Pancreas (tissue), 10 donors: ENCODE results near the gene BTBD19. TPM values are rescaled to one million over a fixed set of nuclear protein-coding genes. Genes with fewer than 3 reads are reported as not detected.

Experiments
- ATAC-seq, 4 donors: fragments of 200-7000 bp; cut with Tn5 transposase; one replicate each; pipeline versions ENCODE4 v1.8.0 to v1.9.1; 2020; ENCODE audit warnings: mild to moderate bottlenecking in 4 of 4, moderate library complexity in 4 of 4
- DNase-seq, 6 donors: peaks; one replicate each; pipeline ENCODE4 v3.0.0-alpha.2; 2020
- FAIRE-seq: peaks from 2 replicates; lab custom pipeline; 2012; peaks lifted over from hg19 to GRCh38; lab: Jason Lieb, UNC
- H3K27ac ChIP-seq, 4 donors: fragments of 200-600 bp; sonication (generic); 1 replicate in 3 of 4; 2 replicates in 1 of 4; pipeline versions ENCODE4 v1.5.0 to v1.8.0; 2020
- H3K27me3 ChIP-seq, 4 donors: fragments of 200-600 bp; one replicate each; pipeline ENCODE4 v1.8.0; 2021
- H3K36me3 ChIP-seq, 3 donors: fragments of 200-600 bp; sonication (generic) in 1 of 3; one replicate each; pipeline versions ENCODE4 v1.5.0 to v1.8.0; 2020 to 2021
- H3K4me1 ChIP-seq, 3 donors: fragments of 200-600 bp; one replicate each; pipeline ENCODE4 v1.8.0; 2021
- H3K4me3 ChIP-seq, 4 donors: fragments of 200-600 bp; sonication (generic) in 2 of 4; one replicate each; pipeline versions ENCODE4 v1.5.0 to v1.8.0; 2020 to 2021
- H3K9me3 ChIP-seq, 4 donors: fragments of 200-600 bp; one replicate each; pipeline ENCODE4 v1.8.0; 2021
- WGBS, 2 donors: extraction: QIAGEN DNeasy Blood & Tissue Kit; methylation state at CpG; one replicate each; pipeline ENCODE4 v1.1.7; 2013; 5-methylcytosine and 5-hydroxymethylcytosine counted together
- intact Hi-C, 3 donors: fragments of 100-400 bp; cut with DNase I; formaldehyde crosslinking; loops; one replicate each; pipeline versions ENCODE4 v1.11.1 to v1.14.2; 2022
- polyA plus RNA-seq, 2 donors: library from polyadenylated mRNA; stranded (reverse); fragments of 200-250 nt; gene quantifications; one replicate each; pipeline ENCODE4 v1.2.3, GENCODE V29; 2013
- total RNA-seq, 6 donors: library from RNA; stranded (reverse); fragmentation: NEBNext Ultra II Directional in 4 of 6; extraction: Animal tissue kit (Norgen Biotek cat#: 25700) in 4 of 6; gene quantifications; one replicate each; pipeline versions ENCODE4 v1.2.1 to v1.2.4, GENCODE V29; 2021 to 2023
- TF ChIP-seq, protein P1 (sequence below), 4 donors: fragments of 200-600 bp; sonication (generic) in 3 of 4; IDR thresholded peaks; one replicate each; pipeline versions ENCODE4 v1.5.0 to v1.8.0; 2021; ENCODE audit warnings: antibody characterized with exemption in 4 of 4
- donor health status: healthy with polysubstance abuse.
- donor health status: DM: no; HTN: no; CAD: no; lungs with moderate emphysema.
- donor health status: DM: no; HTN: no; CAD: no.
- donor health status: control.
- donor health status: control.
- donor health status: Bipolar disorder and iron deficiency.
- donor health status: DM: yes; HTN: yes; CAD: no.
- donor health status: DM: no; HTN: no; CAD: no.
- donor health status: DM: no; HTN: no; CAD: no.
- donor health status: DM: yes; HTN: yes; CAD: no.

BTBD19 gene
- total and polyA plus RNA-seq, 8 donors: 0.91 to 5.7 (median 2.6) TPM

- Histone ChIP-seq H3K4me3 (no peak overlapping the region), H3K27ac (no peak overlapping the region), H3K9me3 (no peaks in the 10 kb centered on the region), H3K27me3 (no peaks in the 10 kb centered on the region), H3K4me1 (no peaks in the 10 kb centered on the region), H3K36me3 (no peaks in the 10 kb centered on the region)
- FAIRE-seq (no peak), DNase-seq (no peak), ATAC-seq (peak in 2 of 4 donors; percentile 27 to 32)
- TF ChIP-seq, protein P1, sequence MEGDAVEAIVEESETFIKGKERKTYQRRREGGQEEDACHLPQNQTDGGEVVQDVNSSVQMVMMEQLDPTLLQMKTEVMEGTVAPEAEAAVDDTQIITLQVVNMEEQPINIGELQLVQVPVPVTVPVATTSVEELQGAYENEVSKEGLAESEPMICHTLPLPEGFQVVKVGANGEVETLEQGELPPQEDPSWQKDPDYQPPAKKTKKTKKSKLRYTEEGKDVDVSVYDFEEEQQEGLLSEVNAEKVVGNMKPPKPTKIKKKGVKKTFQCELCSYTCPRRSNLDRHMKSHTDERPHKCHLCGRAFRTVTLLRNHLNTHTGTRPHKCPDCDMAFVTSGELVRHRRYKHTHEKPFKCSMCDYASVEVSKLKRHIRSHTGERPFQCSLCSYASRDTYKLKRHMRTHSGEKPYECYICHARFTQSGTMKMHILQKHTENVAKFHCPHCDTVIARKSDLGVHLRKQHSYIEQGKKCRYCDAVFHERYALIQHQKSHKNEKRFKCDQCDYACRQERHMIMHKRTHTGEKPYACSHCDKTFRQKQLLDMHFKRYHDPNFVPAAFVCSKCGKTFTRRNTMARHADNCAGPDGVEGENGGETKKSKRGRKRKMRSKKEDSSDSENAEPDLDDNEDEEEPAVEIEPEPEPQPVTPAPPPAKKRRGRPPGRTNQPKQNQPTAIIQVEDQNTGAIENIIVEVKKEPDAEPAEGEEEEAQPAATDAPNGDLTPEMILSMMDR (IDR thresholded peaks at IDR 0.05): no peak
- intact Hi-C loops: no loop called here
- WGBS, 2 donors: 78 to 87% methylated on average over 7 of the region's 7 CpGs
Measured at GRCh38 chr1:44855742-44856141, 47.4 kb downstream of the BTBD19 start.

- no peak for DNase-seq
- H3K27ac ChIP-seq: no peak overlapping the region
- 96 to 97% methylated on average over 7 of the region's 7 CpGs for WGBS, 2 donors
- H3K36me3 ChIP-seq: no peaks in the 10 kb centered on the region
- no peaks in the 10 kb centered on the region for H3K27me3 ChIP-seq
- ATAC-seq: no peak
- no peaks in the 10 kb centered on the region for H3K9me3 ChIP-seq
- H3K4me1 ChIP-seq: no peaks in the 10 kb centered on the region
- TF ChIP-seq, protein P1 (IDR thresholded peaks at IDR 0.05): no peak
- H3K4me3 ChIP-seq: no peak overlapping the region
- no peak for FAIRE-seq
- intact Hi-C loops: no loop called here
Measured at GRCh38 chr1:44857446-44857845, 49.1 kb downstream of the BTBD19 start.

DNA sequence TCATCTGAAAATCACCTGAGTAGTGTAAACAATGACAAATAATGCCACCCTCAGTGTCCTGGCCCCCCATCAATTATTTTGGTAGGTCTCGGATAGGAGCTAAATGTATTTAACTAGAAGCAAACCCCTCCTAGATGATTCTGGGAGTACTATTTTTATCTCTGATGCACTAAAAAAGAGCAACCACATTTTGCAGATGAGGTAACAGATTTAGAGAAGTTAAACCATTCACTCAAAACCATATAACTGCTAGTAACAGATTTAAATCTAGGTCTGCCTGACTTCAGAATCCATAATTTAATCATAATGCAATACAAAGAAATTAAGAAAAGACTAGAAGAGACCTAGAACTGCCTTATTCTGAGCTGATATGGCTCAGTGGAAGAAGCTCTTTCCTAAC, 52.0 kb downstream of the BTBD19 start:
- no peak overlapping the region for H3K27ac ChIP-seq
- ATAC-seq: no peak
- 96 to 97% methylated on average over 1 of the region's 1 CpG for WGBS, 2 donors
- no peaks in the 10 kb centered on the region for H3K4me1 ChIP-seq
- FAIRE-seq: no peak
- H3K9me3 ChIP-seq: no peaks in the 10 kb centered on the region
- H3K27me3 ChIP-seq: no peaks in the 10 kb centered on the region
- intact Hi-C loops: no loop called here
- DNase-seq: no peak
- H3K4me3 ChIP-seq: no peak overlapping the region
- TF ChIP-seq, protein P1 (IDR thresholded peaks at IDR 0.05): no peak
- no peaks in the 10 kb centered on the region for H3K36me3 ChIP-seq

DNA sequence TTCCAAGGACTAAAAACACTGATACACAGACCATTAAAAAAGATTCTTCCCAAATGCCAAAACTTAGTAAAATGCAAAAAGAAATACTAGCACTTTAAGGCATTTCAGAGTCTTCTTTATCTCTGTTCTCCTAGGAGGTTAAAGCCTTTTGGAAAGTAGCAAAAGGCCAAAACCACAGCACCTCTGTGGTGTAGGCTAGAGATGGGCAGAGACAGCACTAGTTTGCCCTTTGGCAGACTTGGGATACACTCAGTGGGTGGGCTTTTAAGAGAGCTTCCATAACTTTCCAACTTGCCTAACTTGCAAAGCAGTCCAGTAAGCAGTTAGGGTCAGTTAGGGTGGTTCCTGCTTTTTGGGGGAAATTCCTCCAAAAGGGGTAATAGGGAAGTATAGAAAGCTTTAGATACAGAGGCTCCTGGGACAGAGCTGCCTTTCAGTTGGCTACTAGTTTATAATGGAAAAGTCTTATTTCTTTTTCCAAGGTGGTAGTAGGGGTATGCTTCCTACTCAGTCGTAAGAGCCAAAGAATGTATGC, 52.6 kb downstream of the BTBD19 start:
- no peak overlapping the region for H3K27ac ChIP-seq
- no peaks in the 10 kb centered on the region for H3K9me3 ChIP-seq
- H3K4me1 ChIP-seq: no peaks in the 10 kb centered on the region
- TF ChIP-seq, protein P1 (IDR thresholded peaks at IDR 0.05): no peak
- FAIRE-seq (no peak), DNase-seq (no peak), ATAC-seq (no peak)
- intact Hi-C loops: no loop called here
- 84 to 89% methylated on average over 1 of the region's 1 CpG for WGBS, 2 donors
- H3K36me3 ChIP-seq: no peaks in the 10 kb centered on the region
- H3K27me3 ChIP-seq: no peaks in the 10 kb centered on the region
- H3K4me3 ChIP-seq: no peak overlapping the region

DNA sequence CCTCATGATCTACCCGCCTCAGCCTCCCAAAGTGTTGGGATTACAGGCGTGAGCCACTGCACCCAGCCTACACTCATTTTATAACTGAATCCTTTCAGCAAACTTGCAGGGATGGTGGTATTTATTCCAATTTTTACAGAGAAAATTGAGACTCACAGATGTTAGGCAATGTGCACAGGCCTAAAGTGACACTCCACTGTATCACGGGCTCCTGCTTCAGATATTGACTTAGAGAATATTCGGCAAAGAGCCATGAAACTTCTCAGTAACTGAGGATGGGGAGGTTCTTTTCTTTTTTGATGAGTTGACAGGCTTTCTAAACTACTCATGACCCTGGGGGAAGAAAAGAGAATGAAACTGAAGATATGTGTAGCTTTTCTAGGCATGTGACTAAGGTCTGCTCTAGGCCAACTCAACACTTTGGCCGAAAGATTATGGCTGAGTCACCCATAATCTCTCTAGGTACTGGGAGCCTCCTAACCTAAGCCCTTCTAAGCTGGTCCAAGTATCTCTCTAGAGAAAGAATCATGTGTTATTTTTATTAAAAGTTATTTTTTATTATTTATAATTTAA, 54.6 kb downstream of the BTBD19 start:
- intact Hi-C loops: no loop called here
- Histone ChIP-seq H3K9me3 (no peaks in the 10 kb centered on the region), H3K36me3 (no peaks in the 10 kb centered on the region), H3K27me3 (no peaks in the 10 kb centered on the region), H3K4me3 (no peak overlapping the region), H3K4me1 (no peaks in the 10 kb centered on the region), H3K27ac (no peak overlapping the region)
- DNase-seq: no peak
- peak in 1 of 4 donors; percentile 32 for ATAC-seq
- FAIRE-seq: no peak
- whole genome bisulfite sequencing, 2 donors: 95 to 97% methylated on average over 5 of the region's 5 CpGs
- TF ChIP-seq, protein P1 (IDR thresholded peaks at IDR 0.05): no peak
